ENCODE results near the gene PHF20.
"Not testable (repeated sequence)": the region's sequence is repeated elsewhere in the genome, so short reads cannot be mapped to it uniquely, and the experiment has no call there.

PHF20 gene

DNA sequence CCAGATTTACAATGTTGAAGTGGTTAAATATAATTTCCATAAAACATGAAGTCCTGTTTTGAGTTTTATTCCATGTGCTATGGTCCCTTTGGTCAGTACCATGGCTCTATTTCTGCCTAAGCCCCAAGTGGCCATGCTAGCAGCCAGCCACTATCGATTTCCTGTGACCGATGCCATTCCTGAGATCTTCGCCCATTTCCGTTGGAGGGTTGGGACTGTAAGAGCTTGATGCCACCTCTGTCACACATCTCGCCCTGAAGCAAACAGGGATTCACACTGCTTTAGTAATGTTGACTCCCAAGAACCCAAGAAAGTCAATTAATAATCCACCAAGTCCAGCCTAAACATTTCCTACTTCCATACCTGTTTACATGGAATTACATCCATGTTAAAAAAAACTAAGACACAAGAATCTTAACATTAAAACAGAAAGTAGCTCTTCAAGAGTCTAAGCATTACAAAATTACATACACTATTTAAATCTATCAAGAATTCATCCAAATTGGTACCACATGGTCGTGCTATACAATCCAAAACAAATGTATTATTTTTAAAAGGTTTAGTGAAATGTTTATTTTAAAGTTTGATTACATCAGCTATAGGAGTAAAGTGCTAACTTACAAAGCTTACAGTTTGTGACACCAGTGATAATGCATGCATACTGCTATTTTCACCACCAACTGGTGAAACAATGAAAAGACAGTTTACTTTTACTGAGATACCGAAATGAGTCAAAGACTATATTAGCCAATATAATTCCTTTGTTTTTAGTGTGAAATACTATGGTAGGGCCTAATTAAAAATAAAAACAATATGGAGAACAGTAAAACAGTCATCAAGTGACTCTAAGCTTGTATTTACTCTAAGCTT, 32.3 kb upstream of the PHF20 start:
- peak in 1 of 5 donors; percentile 58 for DNase-seq

DNA sequence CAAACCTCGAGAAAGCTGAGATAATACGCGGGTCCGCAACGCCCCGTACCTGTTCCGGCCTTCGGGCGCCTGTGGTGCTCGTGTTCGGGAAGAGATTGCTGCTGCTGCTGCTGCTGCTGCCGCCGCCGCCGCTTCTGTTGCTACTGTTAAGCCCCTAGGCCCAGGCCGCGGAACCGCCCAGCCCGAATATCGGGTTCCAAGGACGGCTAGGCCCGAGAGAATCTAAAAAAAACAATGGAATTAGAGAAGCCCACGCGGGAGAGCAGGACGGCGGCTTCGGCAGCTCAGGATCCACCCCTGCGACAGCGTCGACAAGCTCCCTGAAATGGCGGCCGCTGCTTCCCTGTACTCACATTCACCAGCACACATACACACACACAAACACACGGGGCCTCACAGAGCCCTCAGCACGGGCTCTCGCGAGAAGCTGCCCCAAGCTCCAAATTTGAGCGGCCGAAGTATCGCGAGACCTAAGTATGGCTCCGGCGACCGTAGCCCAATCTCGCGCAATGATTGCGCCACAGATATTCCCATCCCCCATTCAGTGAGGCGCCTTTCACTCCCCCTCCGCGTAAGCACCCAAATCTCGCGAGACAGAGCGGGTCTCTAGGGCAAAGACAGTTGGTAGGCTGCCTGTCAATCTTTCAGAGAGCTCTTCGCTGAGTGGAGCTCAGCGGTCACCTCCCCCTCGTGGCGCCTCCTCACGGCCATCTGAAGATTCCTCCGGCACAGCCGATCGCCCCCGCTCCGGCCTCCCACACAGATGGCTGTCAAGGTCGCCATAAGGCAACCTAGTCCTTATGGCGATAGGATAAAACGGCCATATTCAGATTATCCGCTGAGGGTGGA, 29.7 kb upstream of the PHF20 start, which contains the start of gene RBM39:
TSS of gene RBM39 (minus strand) at position 369 of the 849 bp plus-strand sequence. CDS start 1,386 bp downstream, outside the sequence.
- peak; percentile 99 to 100 (median 99) for DNase-seq

- DNase-seq, result peak in 1 of 5 donors; percentile 69
These were observed 28.9 kb upstream of the PHF20 start for GRCh38 chr20:35742741-35743523.

- peak in 1 of 5 donors; percentile 47 for DNase-seq
These were observed 27.9 kb upstream of the PHF20 start for GRCh38 chr20:35743693-35744491.

DNA sequence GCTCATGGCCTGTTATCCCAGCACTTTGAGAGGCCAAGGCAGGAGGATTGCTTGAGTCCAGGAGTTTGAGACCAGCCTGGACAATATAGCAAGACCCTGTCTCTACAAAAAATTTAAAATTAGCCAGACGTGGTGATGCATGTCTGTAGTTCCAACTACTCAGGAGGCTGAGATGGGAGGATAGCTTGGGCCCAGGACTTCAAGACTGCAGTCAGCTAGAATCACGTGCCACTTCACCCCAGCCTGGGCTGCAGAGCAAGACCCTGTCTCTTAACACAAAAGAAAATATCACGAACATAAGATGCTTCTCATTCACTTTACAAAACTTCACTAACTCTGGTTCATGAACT, 27.3 kb upstream of the PHF20 start:
- not testable (repeated sequence) for DNase-seq

GRCh38 chr20:35750611-35751010, 21.2 kb upstream of the PHF20 start:
- no peak for DNase-seq

- no peak for DNase-seq
These were observed 15.4 kb upstream of the PHF20 start for GRCh38 chr20:35756404-35756803.

DNA sequence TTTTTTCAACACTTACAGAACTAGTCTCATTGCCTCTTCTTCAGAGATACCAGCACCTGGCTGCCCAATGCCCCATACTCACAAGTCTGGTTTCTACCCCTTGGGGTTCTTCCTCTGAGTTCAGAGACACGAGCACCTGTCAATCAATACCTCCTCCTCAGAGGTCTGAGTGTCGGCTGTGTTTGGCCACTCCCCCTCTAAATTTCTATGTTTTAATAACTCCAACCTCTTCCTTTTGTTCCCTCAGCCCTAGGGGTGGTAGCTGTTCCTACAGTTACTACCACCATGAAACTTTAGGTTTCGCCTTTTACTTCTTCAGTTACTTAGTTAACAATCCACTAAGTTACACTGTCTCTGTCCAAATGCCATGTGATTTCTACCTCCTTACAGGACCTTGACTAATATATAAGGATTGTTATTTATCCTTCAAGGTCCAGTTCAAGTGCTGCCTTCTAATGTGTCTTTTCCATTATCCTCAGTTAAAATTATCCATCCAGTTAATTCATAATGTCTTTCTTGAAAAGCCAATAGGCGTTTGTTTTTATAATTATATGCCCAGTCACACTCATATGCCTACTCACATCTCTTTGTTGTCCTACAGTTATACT, 14.6 kb upstream of the PHF20 start:
- no peak for DNase-seq

DNA sequence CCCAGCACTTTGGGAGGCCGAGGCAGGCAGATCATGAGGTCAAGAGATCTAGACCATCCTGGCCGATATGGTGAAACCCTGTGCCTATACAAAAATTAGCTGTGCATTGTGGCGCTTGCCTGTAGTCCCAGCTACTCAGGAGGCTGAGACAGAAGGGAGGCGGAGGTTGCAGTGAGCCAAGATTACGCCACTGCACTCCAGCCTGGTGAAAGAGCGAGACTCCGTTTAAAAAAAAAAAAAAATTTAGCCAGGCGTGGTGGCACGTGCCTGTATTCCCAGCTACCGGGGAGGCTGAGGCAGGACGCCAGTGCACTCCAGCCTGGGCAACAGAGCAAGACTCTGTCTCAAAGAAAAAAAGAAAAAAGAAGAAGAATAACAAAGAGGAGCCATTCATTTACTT, 10.3 kb upstream of the PHF20 start:
- DNase-seq, result not testable (repeated sequence)

DNA sequence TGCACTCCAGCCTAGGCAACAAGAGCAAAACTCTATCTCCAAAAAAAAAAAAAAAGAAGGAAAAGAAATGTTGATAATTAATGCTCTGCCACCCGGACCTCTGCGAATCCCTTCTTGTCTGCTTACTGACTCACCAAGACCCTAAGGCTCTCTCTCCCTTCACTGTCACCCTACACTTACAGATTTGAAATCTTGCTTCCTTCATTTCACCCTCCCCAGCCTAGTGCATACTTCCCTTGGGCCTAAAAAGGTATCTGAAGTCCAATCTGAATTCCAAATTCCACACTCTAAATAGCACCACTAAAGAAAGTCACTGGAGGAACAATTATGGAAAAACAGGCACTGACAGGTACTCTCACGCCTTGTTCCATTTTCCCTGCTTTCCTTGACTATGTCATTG, 9.4 kb upstream of the PHF20 start:
- DNase-seq, result no peak

DNA sequence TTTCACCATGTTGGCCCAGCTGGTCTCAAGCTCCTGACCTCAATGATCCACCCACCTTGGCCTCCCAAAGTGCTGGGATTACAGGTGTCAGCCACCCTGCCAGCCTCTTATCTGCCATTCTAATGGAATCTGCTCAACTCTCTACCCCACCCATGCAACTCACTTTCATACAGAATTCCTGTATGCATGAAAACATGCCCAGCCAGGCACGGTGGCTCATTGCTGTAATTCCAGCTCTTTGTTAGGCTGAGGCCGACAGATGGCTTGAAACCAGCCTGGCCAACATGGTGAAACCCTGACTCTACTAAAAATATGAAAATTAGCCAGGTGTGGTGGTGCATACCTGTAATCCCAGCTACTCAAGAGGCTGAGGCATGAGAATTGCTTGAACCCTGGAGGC, 6.9 kb upstream of the PHF20 start:
- DNase-seq, result not testable (repeated sequence)

- DNase-seq, result no peak
These were observed 5.0 kb upstream of the PHF20 start for GRCh38 chr20:35766843-35767242.

DNA sequence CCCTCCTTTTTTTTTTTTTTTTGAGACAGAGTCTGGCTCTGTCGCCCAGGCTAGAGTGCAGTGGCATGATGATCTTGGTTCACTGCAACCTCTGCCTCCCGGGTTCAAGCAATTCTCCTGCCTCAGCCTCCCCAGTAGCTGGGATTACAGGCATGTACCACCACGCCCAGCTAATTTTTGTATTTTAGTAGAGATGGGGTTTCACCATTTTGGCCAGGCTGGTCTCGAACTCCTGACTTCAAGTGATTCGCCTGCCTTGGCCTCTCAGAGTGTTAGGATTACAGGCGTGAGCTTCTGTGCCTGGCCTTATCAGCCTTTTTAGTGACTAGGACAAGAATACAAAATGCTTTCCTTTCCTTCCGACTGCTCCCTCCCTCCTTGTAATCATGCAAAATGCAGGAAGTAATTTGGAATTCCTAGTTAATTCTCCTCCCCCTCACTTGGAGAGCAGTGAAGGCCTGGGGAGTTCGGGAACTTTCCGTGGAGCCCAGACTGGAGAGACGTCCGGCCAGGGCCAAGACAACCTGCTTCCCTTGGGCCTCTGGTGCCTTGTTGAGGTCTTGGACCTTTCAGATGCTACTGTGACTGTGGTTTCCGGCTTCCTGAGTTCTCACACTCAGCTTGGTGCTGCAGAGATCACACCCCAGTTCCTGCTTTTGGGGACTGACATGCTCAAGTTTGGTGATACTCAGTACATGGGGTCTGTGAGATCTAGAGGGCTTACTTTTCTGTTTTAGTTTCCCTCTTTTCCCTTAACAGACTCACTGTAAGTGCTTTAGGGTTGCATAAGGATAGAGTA, 3.9 kb upstream of the PHF20 start:
- peak; percentile 26 to 87 (median 57) for DNase-seq

- peak in 1 of 5 donors; percentile 37 for DNase-seq
These were observed 2.8 kb upstream of the PHF20 start for GRCh38 chr20:35768731-35769664.

GRCh38 chr20:35771367-35771688, 487 bp upstream of the PHF20 start:
- DNase-seq, result no peak

GRCh38 chr20:35772563-35773058, 796 bp downstream of the PHF20 start:
- no peak for DNase-seq

DNA sequence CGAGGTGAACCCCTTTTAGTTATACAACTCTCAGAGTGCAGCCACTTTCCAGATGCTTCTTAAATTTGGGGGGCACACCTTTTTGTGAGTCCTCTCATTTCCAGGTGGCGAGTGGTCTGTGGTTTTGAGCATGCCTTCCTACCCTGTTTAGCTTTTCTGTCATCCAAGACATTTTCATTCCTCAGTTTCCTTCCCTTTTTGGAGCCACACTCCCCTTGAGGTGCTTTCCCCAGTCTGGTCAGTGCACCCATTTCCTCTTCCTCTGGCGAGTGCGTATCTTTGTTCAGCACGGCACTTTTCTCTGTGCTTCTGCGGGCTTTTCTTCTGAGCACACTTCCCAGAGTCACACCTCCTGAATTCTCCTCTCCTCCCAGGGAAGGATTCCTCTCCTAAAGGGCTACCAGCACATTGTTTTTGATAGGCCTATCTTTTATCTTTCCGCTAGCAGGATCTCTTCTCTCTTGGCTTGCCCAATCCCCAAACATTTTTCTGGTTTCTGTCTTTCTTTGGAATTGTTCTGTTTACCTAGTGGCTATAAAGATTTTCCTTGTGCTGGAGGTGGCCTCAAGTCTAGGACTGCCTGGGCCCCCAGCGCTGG, 1.4 kb downstream of the PHF20 start:
- peak; percentile 11 to 45 (median 29) for DNase-seq

GRCh38 chr20:35774391-35774790, 2.6 kb downstream of the PHF20 start:
- DNase-seq, result no peak

GRCh38 chr20:35776513-35777101, 4.8 kb downstream of the PHF20 start:
- no peak for DNase-seq

All from T-helper 1 cell (primary cell).